Gastroesophageal sphincter (tissue), 4 donors: ENCODE results near the gene MTFR1L. TPM values are rescaled to one million over a fixed set of nuclear protein-coding genes. Genes with fewer than 3 reads are reported as not detected.
A peak's percentile ranks its signal among the peaks of the same experiment; 100 is the strongest.

ENCODE experiments used
- ATAC-seq: fragments of 150-250 bp; one replicate; pipeline ENCODE4 v1.9.1; 2016; ENCODE audit warnings: mild to moderate bottlenecking, moderate library complexity
- H3K27ac ChIP-seq, 4 donors: fragments of 200-600 bp; sonication (generic) in 3 of 4; 1 replicate in 3 of 4; 2 replicates in 1 of 4; pipeline ENCODE4 v1.5.1; 2016 to 2019
- H3K27me3 ChIP-seq: fragments of 200-600 bp; sonication (generic); one replicate; pipeline ENCODE4 v1.5.1; 2019
- H3K36me3 ChIP-seq, 2 donors: fragments of 200-600 bp; sonication (generic); one replicate each; pipeline ENCODE4 v1.5.1; 2019; ENCODE audit warnings: control low read depth in 1 of 2
- H3K4me1 ChIP-seq, 3 donors: fragments of 200-600 bp; sonication (generic); 1 replicate in 2 of 3; 2 replicates in 1 of 3; pipeline ENCODE4 v1.5.1; 2016 to 2019; ENCODE audit warnings: control low read depth in 2 of 3
- H3K4me3 ChIP-seq, 2 donors: fragments of 200-600 bp; sonication (generic); one replicate each; pipeline ENCODE4 v1.5.1; 2019; ENCODE audit warnings: mild to moderate bottlenecking in 1 of 2, moderate library complexity in 1 of 2
- H3K9me3 ChIP-seq, 3 donors: fragments of 200-600 bp; sonication (generic); one replicate each; pipeline ENCODE4 v1.5.1; 2017 to 2019; ENCODE audit warnings: control low read depth in 2 of 3
- EP300 ChIP-seq: sonication (generic); formaldehyde crosslinking; IDR thresholded peaks from one replicate; pipeline ENCODE4 v1.6.1; 2017; ENCODE audit warnings: antibody characterized with exemption, mild to moderate bottlenecking
- POLR2A ChIP-seq, 2 donors: fragments of 450-650 bp; IDR thresholded peaks; one replicate each; pipeline ENCODE4 v1.6.1; 2017; ENCODE audit warnings: antibody characterized with exemption in 2 of 2, mild to moderate bottlenecking in 2 of 2, moderate library complexity in 1 of 2
- POLR2AphosphoS5 ChIP-seq: sonication (generic); formaldehyde crosslinking; IDR thresholded peaks from one replicate; pipeline ENCODE4 v1.6.1; 2017; ENCODE audit warnings: antibody characterized with exemption
- WGBS, 2 donors: methylation state at CpG; one replicate each; pipeline ENCODE4 v1.1.5; 2018; ENCODE audit warnings: low coverage in 1 of 2; 5-methylcytosine and 5-hydroxymethylcytosine counted together
- total RNA-seq, 4 donors: library from RNA; depleted of rRNA; stranded (reverse); fragments of >200 nt; gene quantifications; one replicate each; pipeline ENCODE4 v1.1.0, GENCODE V29; 2016
- TF ChIP-seq, protein P1 (sequence below), 4 experiments: fragments of 200-600 bp in 2 of 4; fragments of 450-650 bp in 2 of 4; sonication (generic) in 1 of 4; IDR thresholded peaks; one replicate each; pipeline ENCODE4 v1.5.1; 2017 to 2019; ENCODE audit warnings: antibody characterized with exemption in 4 of 4, mild to moderate bottlenecking in 2 of 4, moderate library complexity in 2 of 4

Gene MTFR1L
- total RNA-seq, 4 donors from 2014 or later, result 83.2 to 128 (median 101) TPM

DNA sequence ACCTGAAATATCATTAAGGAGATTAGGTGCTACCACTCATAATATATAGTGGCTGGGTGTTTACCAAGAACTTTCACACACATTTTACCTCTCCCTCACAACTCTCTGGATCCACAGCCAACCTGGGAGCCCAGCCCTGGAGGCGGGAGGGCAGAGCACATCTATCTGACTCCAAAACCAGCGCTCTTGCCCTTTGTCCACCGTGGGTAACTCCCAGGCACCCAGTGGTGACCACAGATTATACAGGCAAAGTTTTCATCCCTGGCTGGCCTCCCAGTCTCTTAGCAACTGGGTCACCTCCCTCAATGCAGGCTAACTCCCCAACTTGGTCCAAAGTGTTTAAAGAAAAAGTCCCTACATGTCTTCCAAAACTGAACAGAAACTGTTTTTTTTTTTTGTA, 53.4 kb downstream of the MTFR1L start:
- Histone ChIP-seq H3K36me3 (peaks cover 0 to 26% of the 10 kb centered on the region in 2 donors), H3K27ac (peak overlapping the region in 3 of 4 donors; percentile 9 to 39 (median 30)), H3K4me1 (peaks cover 0 to 57% (median 12%) of the 10 kb centered on the region in 3 donors), H3K9me3 (no peaks in the 10 kb centered on the region), H3K4me3 (no peak overlapping the region), H3K27me3 (no peaks in the 10 kb centered on the region)
- WGBS, 2 donors, result 54 to 80% methylated on average over 1 to 2 of the region's 3 CpGs
- ATAC-seq, result no peak
- TF ChIP-seq EP300, result no peak
- TF ChIP-seq, protein P1, sequence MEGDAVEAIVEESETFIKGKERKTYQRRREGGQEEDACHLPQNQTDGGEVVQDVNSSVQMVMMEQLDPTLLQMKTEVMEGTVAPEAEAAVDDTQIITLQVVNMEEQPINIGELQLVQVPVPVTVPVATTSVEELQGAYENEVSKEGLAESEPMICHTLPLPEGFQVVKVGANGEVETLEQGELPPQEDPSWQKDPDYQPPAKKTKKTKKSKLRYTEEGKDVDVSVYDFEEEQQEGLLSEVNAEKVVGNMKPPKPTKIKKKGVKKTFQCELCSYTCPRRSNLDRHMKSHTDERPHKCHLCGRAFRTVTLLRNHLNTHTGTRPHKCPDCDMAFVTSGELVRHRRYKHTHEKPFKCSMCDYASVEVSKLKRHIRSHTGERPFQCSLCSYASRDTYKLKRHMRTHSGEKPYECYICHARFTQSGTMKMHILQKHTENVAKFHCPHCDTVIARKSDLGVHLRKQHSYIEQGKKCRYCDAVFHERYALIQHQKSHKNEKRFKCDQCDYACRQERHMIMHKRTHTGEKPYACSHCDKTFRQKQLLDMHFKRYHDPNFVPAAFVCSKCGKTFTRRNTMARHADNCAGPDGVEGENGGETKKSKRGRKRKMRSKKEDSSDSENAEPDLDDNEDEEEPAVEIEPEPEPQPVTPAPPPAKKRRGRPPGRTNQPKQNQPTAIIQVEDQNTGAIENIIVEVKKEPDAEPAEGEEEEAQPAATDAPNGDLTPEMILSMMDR (IDR thresholded peaks at IDR 0.05), result no peak
- no peak for TF ChIP-seq POLR2AphosphoS5
- TF ChIP-seq POLR2A (IDR thresholded peaks at IDR 0.05), result no peak

DNA sequence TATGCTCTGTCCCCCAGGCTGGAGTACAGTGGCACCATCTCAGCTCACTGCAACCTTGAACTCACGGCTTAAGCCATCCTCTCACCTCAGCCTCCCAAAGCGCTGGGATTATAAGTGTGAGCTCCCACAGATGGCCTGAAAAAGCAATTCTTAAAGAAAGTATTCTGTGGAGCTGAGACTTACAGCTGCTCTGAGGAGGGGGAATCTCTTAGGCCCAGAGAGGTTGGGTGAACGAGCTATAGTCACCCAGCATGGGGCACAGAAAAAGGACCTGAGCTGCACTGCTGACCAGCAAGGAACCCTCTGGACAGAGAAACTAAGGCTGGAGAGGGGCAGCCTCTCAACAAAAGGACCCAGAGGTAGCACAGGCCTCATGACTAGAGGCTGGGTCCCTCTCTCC, 54.5 kb downstream of the MTFR1L start:
- Histone ChIP-seq H3K27ac (peak overlapping the region in 3 of 4 donors; percentile 74 to 89 (median 86)), H3K4me3 (peak overlapping the region in 1 of 2 donors; percentile 70)

GRCh38 chr1:25874635-25875153, 54.9 kb downstream of the MTFR1L start:
- Histone ChIP-seq H3K9me3 (no peaks in the 10 kb centered on the region), H3K27me3 (no peaks in the 10 kb centered on the region), H3K4me1 (peaks cover 0 to 57% (median 12%) of the 10 kb centered on the region in 3 donors), H3K27ac (peak overlapping the region in 3 of 4 donors; percentile 74 to 89 (median 86)), H3K36me3 (peaks cover 0 to 10% of the 10 kb centered on the region in 2 donors), H3K4me3 (peak overlapping the region; percentile 44 to 70)
- ATAC-seq, result peak; percentile 2
- 0 to 7% methylated on average over 1 to 3 of the region's 8 CpGs for WGBS, 2 donors
- no peak for TF ChIP-seq EP300
- TF ChIP-seq, protein P1 (IDR thresholded peaks at IDR 0.05), result no peak
- no peak for TF ChIP-seq POLR2AphosphoS5
- no peak for TF ChIP-seq POLR2A (IDR thresholded peaks at IDR 0.05)

More for the DNA sequence above, 54.5 kb downstream of the MTFR1L start:
- TF ChIP-seq, protein P1 (IDR thresholded peaks at IDR 0.05), result no peak
- TF ChIP-seq POLR2AphosphoS5 (no peak), EP300 (no peak), POLR2A (IDR thresholded peaks at IDR 0.05) (no peak)
- no peak for ATAC-seq
- Histone ChIP-seq H3K36me3 (peaks cover 0 to 15% of the 10 kb centered on the region in 2 donors), H3K4me1 (peaks cover 0 to 57% (median 12%) of the 10 kb centered on the region in 3 donors), H3K9me3 (no peaks in the 10 kb centered on the region), H3K27me3 (no peaks in the 10 kb centered on the region)
- WGBS, 2 donors, result 93% methylated on average over 3 of the region's 3 CpGs; no CpG with 5 or more reads in 1 of the 2 donors

DNA sequence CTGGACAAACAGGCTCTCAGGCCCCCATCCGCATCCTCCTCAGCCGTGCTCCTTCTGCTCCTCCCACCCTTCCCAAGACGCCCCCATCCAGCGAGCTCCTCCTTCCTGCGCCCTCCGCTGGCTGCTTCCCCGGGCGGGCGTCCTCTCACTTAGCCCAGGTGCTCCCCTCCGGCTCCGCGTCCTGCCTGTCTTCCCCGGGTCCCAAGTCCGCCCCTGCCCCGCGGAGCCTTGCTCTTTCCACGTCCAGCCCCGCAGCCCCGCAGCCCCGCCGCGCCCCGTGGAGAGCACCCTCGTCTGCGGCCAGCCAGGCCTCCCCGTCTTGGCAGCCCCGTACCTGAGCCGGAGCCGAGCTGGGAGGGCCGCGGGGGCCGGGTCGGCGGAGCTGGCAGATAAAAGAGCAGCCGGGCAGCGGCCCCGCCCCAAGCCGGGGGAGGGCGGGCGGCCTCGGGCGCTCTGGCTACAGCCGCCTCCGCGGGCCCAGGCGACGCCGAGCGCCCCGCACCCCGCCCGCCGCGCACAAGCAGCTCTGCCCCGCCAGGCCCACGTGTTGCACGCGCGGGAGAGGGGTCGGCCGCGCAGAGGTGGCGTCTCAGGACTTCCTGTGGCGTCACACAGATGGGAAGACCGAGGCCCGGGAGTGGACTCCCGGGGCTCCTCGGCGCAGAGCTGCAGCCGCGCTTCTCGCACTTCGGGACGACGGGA, 55.6 kb downstream of the MTFR1L start, which contains the start of gene PAQR7:
Gene PAQR7, minus strand, starts transcription at position 555 of the 702 bp plus-strand sequence. CDS start 11,869 bp downstream, outside the sequence.
- peaks cover 0 to 4% of the 10 kb centered on the region in 2 donors for H3K36me3 ChIP-seq
- peak; percentile 89 for ATAC-seq
- H3K4me3 ChIP-seq, result peak within 1 kb of the TSS; percentile 44 to 70
- peaks cover 0 to 57% (median 12%) of the 10 kb centered on the region in 3 donors for H3K4me1 ChIP-seq
- TF ChIP-seq POLR2AphosphoS5 (peak; percentile 71), EP300 (no peak), POLR2A (IDR thresholded peaks at IDR 0.05) (peak; percentile 66 to 72)
- no peaks in the 10 kb centered on the region for H3K9me3 ChIP-seq
- peak within 1 kb of the TSS in 3 of 4 donors; percentile 74 to 89 (median 86) for H3K27ac ChIP-seq
- H3K27me3 ChIP-seq, result no peaks in the 10 kb centered on the region
- WGBS, 2 donors, result 1% methylated on average over 15 of the region's 75 CpGs; no CpG with 5 or more reads in 1 of the 2 donors

- H3K9me3 ChIP-seq, result no peaks in the 10 kb centered on the region
- 20 to 71% methylated on average over 2 to 4 of the region's 32 CpGs for WGBS, 2 donors
- H3K27me3 ChIP-seq, result no peaks in the 10 kb centered on the region
- TF ChIP-seq, protein P1 (IDR thresholded peaks at IDR 0.05), result no peak
- no peak for TF ChIP-seq EP300
- TF ChIP-seq POLR2AphosphoS5, result no peak
- ATAC-seq, result peak; percentile 59
- no peaks in the 10 kb centered on the region for H3K36me3 ChIP-seq
- peaks cover 0 to 54% (median 12%) of the 10 kb centered on the region in 3 donors for H3K4me1 ChIP-seq
- H3K4me3 ChIP-seq, result peak overlapping the region; percentile 44 to 70
- H3K27ac ChIP-seq, result peak overlapping the region in 3 of 4 donors; percentile 74 to 89 (median 86)
These were observed 56.3 kb downstream of the MTFR1L start for GRCh38 chr1:25875856-25876692.
